BJ (cell line): ENCODE measurements around the gene CLECL1. TPM values are rescaled to one million over a fixed set of nuclear protein-coding genes. Genes with fewer than 3 reads are reported as not detected.
"Not testable (repeated sequence)": the region's sequence is repeated elsewhere in the genome, so short reads cannot be mapped to it uniquely, and the experiment has no call there.

Experiments
- CTCF ChIA-PET: fragments of 350-600 bp; formaldehyde crosslinking; extraction: SDS; loops from one replicate; lab custom pipeline; 2021; ENCODE audit warnings: antibody characterized with exemption, inconsistent platforms; lab: Yijun Ruan, JAX
- POLR2A ChIA-PET: fragments of 300-600 bp; sonication (Branson Sonifier 250); formaldehyde crosslinking; extraction: SDS; loops from one replicate; lab custom pipeline; 2021; ENCODE audit warnings: antibody characterized with exemption; lab: Charles Lee
- DNase-seq: peaks from one replicate; pipeline ENCODE4 v3.0.0-alpha.2; 2011; ENCODE audit warnings: low read depth
- H3K27me3 ChIP-seq: 2 replicates; pipeline ENCODE4 v1.6.0; 2011; ENCODE audit warnings: low read length; ENCODE audit not compliant: control insufficient read depth, insufficient read depth
- H3K36me3 ChIP-seq: 2 replicates; pipeline ENCODE4 v1.5.1; 2011; ENCODE audit warnings: low read length; ENCODE audit not compliant: control insufficient read depth, insufficient read depth
- H3K4me3 ChIP-seq: 2 replicates; pipeline ENCODE4 v1.5.1; 2011; ENCODE audit warnings: low read depth, mild to moderate bottlenecking, control low read depth, low read length
- polyA plus RNA-seq: library from polyadenylated mRNA; depleted of rRNA; stranded (reverse); fragments of >200 nt; gene quantifications from 2 replicates; pipeline ENCODE4 v1.2.3, GENCODE V29; 2011
- TF ChIP-seq, protein P1 (sequence below): IDR thresholded peaks from 2 replicates; pipeline ENCODE4 v1.5.1; 2011; ENCODE audit warnings: low read depth, mild to moderate bottlenecking, control low read depth, inconsistent platforms, low read length, moderate library complexity; ENCODE audit not compliant: insufficient read depth

Gene CLECL1
- polyA plus RNA-seq, 1 experiment = not detected

DNA sequence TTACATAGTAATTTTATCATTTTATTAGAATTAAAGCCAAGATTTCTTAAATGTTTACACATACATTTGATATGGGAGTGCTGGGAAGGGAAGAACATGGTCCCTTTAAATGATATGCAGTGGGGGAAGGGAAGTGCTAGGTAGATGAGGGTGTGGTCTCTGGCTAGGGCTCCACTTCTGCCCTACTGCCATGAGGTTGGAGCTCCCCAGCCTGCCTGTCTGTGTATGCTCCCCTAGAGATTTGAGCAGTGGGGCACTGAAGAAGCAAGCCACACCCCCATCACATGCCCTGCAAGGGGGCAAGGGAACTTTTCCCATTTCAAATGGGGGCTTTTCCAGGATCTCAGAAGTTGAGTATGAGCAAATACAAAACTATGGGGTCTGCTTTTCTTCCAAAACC is 25.5 kb downstream of the CLECL1 start:
- Histone ChIP-seq H3K4me3 (no peak overlapping the region), H3K27me3 (no peaks in the 10 kb centered on the region), H3K36me3 (no peaks in the 10 kb centered on the region)
- TF ChIP-seq, protein P1, sequence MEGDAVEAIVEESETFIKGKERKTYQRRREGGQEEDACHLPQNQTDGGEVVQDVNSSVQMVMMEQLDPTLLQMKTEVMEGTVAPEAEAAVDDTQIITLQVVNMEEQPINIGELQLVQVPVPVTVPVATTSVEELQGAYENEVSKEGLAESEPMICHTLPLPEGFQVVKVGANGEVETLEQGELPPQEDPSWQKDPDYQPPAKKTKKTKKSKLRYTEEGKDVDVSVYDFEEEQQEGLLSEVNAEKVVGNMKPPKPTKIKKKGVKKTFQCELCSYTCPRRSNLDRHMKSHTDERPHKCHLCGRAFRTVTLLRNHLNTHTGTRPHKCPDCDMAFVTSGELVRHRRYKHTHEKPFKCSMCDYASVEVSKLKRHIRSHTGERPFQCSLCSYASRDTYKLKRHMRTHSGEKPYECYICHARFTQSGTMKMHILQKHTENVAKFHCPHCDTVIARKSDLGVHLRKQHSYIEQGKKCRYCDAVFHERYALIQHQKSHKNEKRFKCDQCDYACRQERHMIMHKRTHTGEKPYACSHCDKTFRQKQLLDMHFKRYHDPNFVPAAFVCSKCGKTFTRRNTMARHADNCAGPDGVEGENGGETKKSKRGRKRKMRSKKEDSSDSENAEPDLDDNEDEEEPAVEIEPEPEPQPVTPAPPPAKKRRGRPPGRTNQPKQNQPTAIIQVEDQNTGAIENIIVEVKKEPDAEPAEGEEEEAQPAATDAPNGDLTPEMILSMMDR = no peak
- no peak for DNase-seq
- ChIA-PET POLR2A (interaction anchor here (0.6 kb wide), 1 partner anchor 55 kb away, joined by 3 read pairs; no protein-coding TSS in a partner anchor), CTCF (interaction anchor here (0.7 to 7.8 kb wide), 8 partner anchors 8 to 377 kb away, joined by 3 to 135 read pairs (median 7); no protein-coding TSS in a partner anchor)

DNA sequence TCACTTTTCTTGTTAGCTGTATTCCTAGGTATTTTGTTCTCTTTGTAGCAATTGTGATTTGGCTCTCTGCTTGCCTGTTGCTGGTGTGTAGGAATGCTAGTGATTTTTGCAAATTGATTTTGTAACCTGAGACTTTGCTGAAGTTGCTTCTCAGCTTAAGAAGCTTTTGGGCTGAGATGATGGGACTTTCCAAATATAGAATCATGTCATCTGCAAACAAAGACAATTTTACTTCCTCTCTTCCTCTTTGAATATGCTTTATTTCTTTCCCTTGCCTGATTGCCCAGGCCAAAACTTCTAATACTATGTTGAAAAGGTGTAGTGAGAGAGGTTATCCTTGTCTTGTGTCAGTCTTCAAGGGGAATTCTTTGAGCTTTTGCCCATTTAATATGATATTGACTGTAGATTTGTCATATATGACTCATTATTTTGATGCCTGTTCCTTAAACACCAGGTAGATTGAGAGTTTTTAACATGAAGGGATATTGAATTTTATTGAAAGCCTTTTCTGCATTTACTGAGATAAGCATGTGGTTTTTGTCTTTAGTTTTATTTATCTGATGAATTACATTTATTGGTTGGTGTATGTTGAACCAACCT is 26.7 kb downstream of the CLECL1 start:
- H3K4me3 ChIP-seq = no peak overlapping the region
- no peaks in the 10 kb centered on the region for H3K27me3 ChIP-seq
- no peak for DNase-seq
- TF ChIP-seq, protein P1 = no peak
- POLR2A ChIA-PET = no interaction called here
- CTCF ChIA-PET = interaction anchor here (0.8 to 7.8 kb wide), 4 partner anchors 19 to 375 kb away, joined by 3 to 135 read pairs (median 14); no protein-coding TSS in a partner anchor
- no peaks in the 10 kb centered on the region for H3K36me3 ChIP-seq

DNA sequence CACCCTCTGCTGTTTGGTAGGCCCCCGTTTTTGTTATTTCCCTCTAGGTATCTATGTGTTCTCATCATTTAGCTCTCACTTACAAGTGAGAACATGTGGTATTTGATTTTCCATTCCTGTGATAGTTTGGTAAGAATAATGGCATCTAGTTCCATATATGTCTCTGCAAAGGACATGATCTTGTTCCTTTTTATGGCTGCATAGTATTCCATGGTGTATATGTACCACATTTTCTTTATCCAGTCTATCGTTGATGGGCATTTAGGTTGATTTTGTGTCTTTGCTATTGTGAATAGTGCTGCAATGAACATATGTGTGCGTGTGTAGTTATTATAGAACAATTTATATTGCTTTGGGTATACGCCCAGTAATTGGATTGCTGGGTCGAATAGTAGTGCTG is 28.3 kb downstream of the CLECL1 start:
- H3K36me3 ChIP-seq, H3K27me3 ChIP-seq, H3K4me3 ChIP-seq, DNase-seq, POLR2A ChIA-PET: not testable (repeated sequence)
- CTCF ChIA-PET = interaction anchor here (0.7 kb wide), 1 partner anchor 337 kb away, joined by 5 read pairs; no protein-coding TSS in a partner anchor

DNA sequence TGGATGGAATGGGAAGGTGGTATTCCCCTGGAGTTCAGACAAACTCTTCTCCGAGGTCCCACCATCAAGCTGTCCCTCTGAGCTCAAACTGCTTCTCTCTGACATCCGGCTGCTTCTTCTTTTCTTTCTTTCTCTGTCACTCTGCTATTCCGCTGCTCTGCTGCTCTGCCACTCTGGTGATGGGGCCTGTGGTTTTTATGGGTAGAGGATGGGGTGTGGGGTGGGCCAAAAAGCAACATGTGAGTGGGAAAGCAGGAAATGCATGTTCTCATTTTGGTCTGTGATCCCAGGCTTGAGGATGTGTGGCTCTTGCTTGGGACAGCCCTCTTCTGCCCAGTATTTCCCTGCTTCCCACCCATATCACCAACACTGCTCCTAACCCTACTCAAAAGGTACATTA is 30.6 kb downstream of the CLECL1 start:
- POLR2A ChIA-PET = no interaction called here
- CTCF ChIA-PET = interaction anchor here (1.3 kb wide), 1 partner anchor 69 kb away, joined by 4 read pairs; no protein-coding TSS in a partner anchor
- no peak overlapping the region for H3K4me3 ChIP-seq
- DNase-seq = no peak
- TF ChIP-seq, protein P1 = no peak
- no peaks in the 10 kb centered on the region for H3K36me3 ChIP-seq
- H3K27me3 ChIP-seq = no peaks in the 10 kb centered on the region

DNA sequence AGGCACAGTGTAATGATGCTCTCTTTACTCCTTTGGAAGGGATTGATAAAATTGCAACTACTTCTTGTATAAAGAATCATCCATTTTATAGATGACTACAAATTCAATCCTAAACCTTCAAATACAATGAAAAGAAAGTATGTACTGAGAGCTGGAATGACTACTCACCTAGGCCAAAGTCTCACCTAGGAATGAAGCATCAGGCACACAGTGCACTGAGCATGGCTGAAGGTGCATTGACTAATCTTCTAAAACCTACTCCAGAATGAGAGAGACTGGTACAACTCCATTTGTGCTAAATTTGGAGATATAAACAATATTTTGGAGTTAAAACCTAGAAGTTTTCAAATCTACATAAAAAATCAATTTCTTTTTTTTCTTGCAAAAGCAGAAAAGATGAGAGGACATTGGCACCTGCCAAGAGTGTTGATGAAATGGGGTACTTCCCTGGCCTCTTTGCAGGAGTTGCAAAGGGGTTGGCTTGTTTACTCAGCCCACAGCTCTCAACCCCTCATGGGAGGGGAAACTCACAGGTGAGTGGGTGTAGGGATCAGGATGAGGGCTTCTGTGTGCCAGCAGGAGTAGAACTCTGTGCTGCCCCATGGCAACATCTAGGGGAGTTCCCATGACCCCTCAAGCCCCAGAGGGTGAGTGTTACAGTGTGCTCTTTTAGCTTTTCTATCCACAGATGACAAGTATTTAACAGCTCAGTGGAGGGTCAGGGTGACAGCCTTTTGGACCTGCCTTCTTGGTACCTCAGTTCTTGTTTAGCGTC is 31.3 kb downstream of the CLECL1 start:
- TF ChIP-seq, protein P1 = no peak
- Histone ChIP-seq H3K27me3 (no peaks in the 10 kb centered on the region), H3K36me3 (no peaks in the 10 kb centered on the region), H3K4me3 (no peak overlapping the region)
- DNase-seq = no peak
- ChIA-PET CTCF (interaction anchor here (1.3 kb wide), 1 partner anchor 68 kb away, joined by 4 read pairs; no protein-coding TSS in a partner anchor), POLR2A (no interaction called here)
